OCI-LY3 (cell line): ENCODE results near the gene ASCL2.

ENCODE experiments used
- H2AFZ ChIP-seq: fragments of 200-600, 300-600 bp; shearing (Covaris generic); 2 replicates; pipeline ENCODE4 v1.6.0; 2014; ENCODE audit warnings: antibody characterized with exemption, low read depth, low read length
- H3K27ac ChIP-seq: fragments of 200-600, 300-600 bp; sonication (generic); 2 replicates; pipeline ENCODE4 v1.5.1; 2014; ENCODE audit warnings: mild to moderate bottlenecking, low read length, moderate library complexity, mixed read lengths
- H3K27me3 ChIP-seq: fragments of 200-600, 300-600 bp; sonication (generic); 2 replicates; pipeline ENCODE4 v1.6.1; 2014; ENCODE audit warnings: low read depth, low read length, mixed read lengths
- H3K36me3 ChIP-seq: fragments of 200-600, 300-600 bp; sonication (generic); replicated peaks from 2 replicates; pipeline ENCODE3; 2014; ENCODE audit warnings: low read depth, low read length, mixed read lengths
- H3K4me1 ChIP-seq: fragments of 300-600, 200-600 bp; sonication (generic); 2 replicates; pipeline ENCODE4 v1.6.1; 2014; ENCODE audit warnings: low read length, mixed read lengths
- H3K4me2 ChIP-seq: fragments of 200-600, 300-600 bp; sonication (generic); 2 replicates; pipeline ENCODE4 v1.6.1; 2014; ENCODE audit warnings: low read length, mixed read lengths
- H3K4me3 ChIP-seq: fragments of 300-600, 200-600 bp; sonication (generic); 2 replicates; pipeline ENCODE4 v1.5.1; 2014; ENCODE audit warnings: antibody characterized with exemption, mild to moderate bottlenecking, low read length, moderate library complexity
- H3K79me2 ChIP-seq: fragments of 300-600, 200-600 bp; shearing (Covaris generic); 2 replicates; pipeline ENCODE4 v1.6.1; 2014; ENCODE audit warnings: mild to moderate bottlenecking, low read length, mixed read lengths
- H3K9ac ChIP-seq: fragments of 300-600, 200-600 bp; shearing (Covaris generic); 2 replicates; pipeline ENCODE4 v1.6.0; 2014; ENCODE audit warnings: mild to moderate bottlenecking, low read length, moderate library complexity
- H3K9me3 ChIP-seq: fragments of 200-600, 300-600 bp; shearing (Covaris generic); 2 replicates; pipeline ENCODE4 v1.6.1; 2014; ENCODE audit warnings: low read length, mixed read lengths; ENCODE audit not compliant: insufficient read depth
- H4K20me1 ChIP-seq: fragments of 200-600, 300-600 bp; sonication (generic); 2 replicates; pipeline ENCODE4 v1.6.1; 2016; ENCODE audit warnings: low read length, mixed read lengths; ENCODE audit not compliant: insufficient read depth
- CTCF ChIP-seq: fragments of 200-600, 300-600 bp; sonication (generic); IDR thresholded peaks from 2 replicates; pipeline ENCODE4 v1.5.1; 2014; ENCODE audit warnings: antibody characterized with exemption, low read length, low read depth
- EZH2phosphoT487 ChIP-seq: fragments of 200-600 bp; shearing (Covaris generic); IDR thresholded peaks from 2 replicates; pipeline ENCODE4 v1.6.1; 2018; ENCODE audit warnings: antibody characterized with exemption, mixed run types, low read depth

The ASCL2 gene

GRCh38 chr11:2293984-2294925 is 23.9 kb upstream of the ASCL2 start:
- Histone ChIP-seq H3K9me3 (no peaks in the 10 kb centered on the region), H3K4me3 (no peak overlapping the region), H3K27me3 (0 out of 2 replicates have a peak, but pooled peaks cover 5% of the 10 kb centered on the region), H3K79me2 (no peaks in the 10 kb centered on the region), H3K36me3 (no peaks in the 10 kb centered on the region), H3K4me2 (no peak overlapping the region), H3K27ac (no peak overlapping the region), H3K9ac (no peak overlapping the region), H4K20me1 (no peaks in the 10 kb centered on the region), H3K4me1 (no peaks in the 10 kb centered on the region), H2AFZ (no peak overlapping the region)
- no peak for TF ChIP-seq EZH2phosphoT487
- no peak for TF ChIP-seq CTCF

- no peaks in the 10 kb centered on the region for H3K79me2 ChIP-seq
- no peak overlapping the region for H3K9ac ChIP-seq
- no peak overlapping the region for H2AFZ ChIP-seq
- H4K20me1 ChIP-seq, result no peaks in the 10 kb centered on the region
- H3K9me3 ChIP-seq, result no peaks in the 10 kb centered on the region
- H3K4me3 ChIP-seq, result no peak overlapping the region
- no peaks in the 10 kb centered on the region for H3K4me1 ChIP-seq
- 0 out of 2 replicates have a peak, but pooled peaks cover 5% of the 10 kb centered on the region for H3K27me3 ChIP-seq
- TF ChIP-seq EZH2phosphoT487 (no peak), CTCF (no peak)
- no peaks in the 10 kb centered on the region for H3K36me3 ChIP-seq
- no peak overlapping the region for H3K4me2 ChIP-seq
- no peak overlapping the region for H3K27ac ChIP-seq
Measured at GRCh38 chr11:2293531-2293971, 23.2 kb upstream of the ASCL2 start.

- Histone ChIP-seq H3K4me1 (no peaks in the 10 kb centered on the region), H3K79me2 (no peaks in the 10 kb centered on the region), H3K4me3 (no peak overlapping the region), H3K4me2 (no peak overlapping the region), H3K27ac (no peak overlapping the region), H3K9me3 (no peaks in the 10 kb centered on the region), H4K20me1 (no peaks in the 10 kb centered on the region), H3K27me3 (0 out of 2 replicates have a peak, but pooled peaks cover 6% of the 10 kb centered on the region), H2AFZ (no peak overlapping the region), H3K36me3 (no peaks in the 10 kb centered on the region), H3K9ac (no peak overlapping the region)
- TF ChIP-seq EZH2phosphoT487 (no peak), CTCF (no peak)
Measured at GRCh38 chr11:2290351-2290841, 20.0 kb upstream of the ASCL2 start.

- no peak overlapping the region for H2AFZ ChIP-seq
- H3K36me3 ChIP-seq, result no peaks in the 10 kb centered on the region
- no peak overlapping the region for H3K4me2 ChIP-seq
- no peaks in the 10 kb centered on the region for H3K4me1 ChIP-seq
- no peak overlapping the region for H3K4me3 ChIP-seq
- TF ChIP-seq CTCF (no peak), EZH2phosphoT487 (no peak)
- no peaks in the 10 kb centered on the region for H3K79me2 ChIP-seq
- no peaks in the 10 kb centered on the region for H3K9me3 ChIP-seq
- H3K9ac ChIP-seq, result no peak overlapping the region
- H4K20me1 ChIP-seq, result no peaks in the 10 kb centered on the region
- H3K27me3 ChIP-seq, result 0 out of 2 replicates have a peak, but pooled peaks cover 3% of the 10 kb centered on the region
- no peak overlapping the region for H3K27ac ChIP-seq
Measured at GRCh38 chr11:2289859-2290258, 19.5 kb upstream of the ASCL2 start.
